Natural killer cell (primary cell): ENCODE data around the gene TSSK2. TPM values are rescaled to one million over a fixed set of nuclear protein-coding genes. Genes with fewer than 3 reads are reported as not detected.

Experiments used
- ATAC-seq, 3 donors: fragments of 150-1000 bp in 2 of 3; fragments of 200-7000 bp in 1 of 3; cut with Tn5 transposase; 1 replicate in 1 of 3; 2 replicates in 2 of 3; pipeline ENCODE4 v1.10.0; 2021; ENCODE audit warnings: mild to moderate bottlenecking in 2 of 3, moderate library complexity in 2 of 3
- DNase-seq, 2 donors: peaks; one replicate each; pipeline versions ENCODE4 v3.0.0 to v3.0.0-alpha.2; 2013 to 2021; ENCODE audit warnings: mixed read lengths in 1 of 2
- H3K27ac ChIP-seq: one replicate; pipeline ENCODE4 v1.5.1; 2013; ENCODE audit warnings: mild to moderate bottlenecking, low read length
- H3K27me3 ChIP-seq: one replicate; pipeline ENCODE4 v1.6.1; 2013; ENCODE audit warnings: low read length; ENCODE audit not compliant: control insufficient read depth, insufficient read depth
- H3K36me3 ChIP-seq: one replicate; pipeline ENCODE4 v1.6.1; 2013; ENCODE audit warnings: low read length; ENCODE audit not compliant: control insufficient read depth, insufficient read depth
- H3K4me1 ChIP-seq: one replicate; pipeline ENCODE4 v1.6.1; 2013; ENCODE audit warnings: low read length; ENCODE audit not compliant: control insufficient read depth, insufficient read depth
- H3K4me3 ChIP-seq: one replicate; pipeline ENCODE4 v1.5.1; 2013; ENCODE audit warnings: low read length
- H3K9me3 ChIP-seq: one replicate; pipeline ENCODE4 v1.6.1; 2013; ENCODE audit warnings: low read length; ENCODE audit not compliant: control insufficient read depth, insufficient read depth
- H3K27ac Mint-ChIP-seq, 2 donors: one replicate each; pipeline ENCODE4 v1.8.0; 2022; ENCODE audit warnings: mild to moderate bottlenecking in 2 of 2, mixed read lengths in 2 of 2, moderate library complexity in 1 of 2
- H3K27me3 Mint-ChIP-seq, 2 donors: one replicate each; pipeline ENCODE4 v1.8.0; 2022; ENCODE audit warnings: low read depth in 2 of 2, mixed read lengths in 2 of 2
- H3K36me3 Mint-ChIP-seq: one replicate; pipeline ENCODE4 v1.8.0; 2022; ENCODE audit warnings: mixed read lengths
- H3K4me1 Mint-ChIP-seq, 2 donors: one replicate each; pipeline ENCODE4 v1.8.0; 2022; ENCODE audit warnings: mixed read lengths in 2 of 2
- H3K4me3 Mint-ChIP-seq: one replicate; pipeline ENCODE4 v1.8.0; 2022; ENCODE audit warnings: mild to moderate bottlenecking, moderate library complexity, mixed read lengths
- H3K9me3 Mint-ChIP-seq, 2 donors: one replicate each; pipeline ENCODE4 v1.8.0; 2022; ENCODE audit warnings: mixed read lengths in 2 of 2
- WGBS: methylation state at CpG from one replicate; pipeline ENCODE4 v1.1.7; 2013; ENCODE audit warnings: missing lambda C conversion rate; ENCODE audit not compliant: insufficient coverage; 5-methylcytosine and 5-hydroxymethylcytosine counted together
- intact Hi-C: fragments of 100-400 bp; cut with micrococcal nuclease; formaldehyde crosslinking; loops from one replicate; pipeline ENCODE4 v1.14.2; 2022
- total RNA-seq, 4 donors: library from RNA; stranded (reverse); fragments of 120-200 nt in 1 of 4; gene quantifications; one replicate each; pipeline versions ENCODE4 v1.2.3 to v1.2.4, GENCODE V29; 2013 to 2022
- TF ChIP-seq, protein P1 (sequence below): fragments of 200-600 bp; IDR thresholded peaks from one replicate; pipeline ENCODE4 v1.8.0; 2022; ENCODE audit warnings: antibody characterized with exemption

TSSK2 gene
- total RNA-seq, 3 donors from 2014 or later (not counting 1 experiment from before 2014, with no cell fraction given), result not detected

DNA sequence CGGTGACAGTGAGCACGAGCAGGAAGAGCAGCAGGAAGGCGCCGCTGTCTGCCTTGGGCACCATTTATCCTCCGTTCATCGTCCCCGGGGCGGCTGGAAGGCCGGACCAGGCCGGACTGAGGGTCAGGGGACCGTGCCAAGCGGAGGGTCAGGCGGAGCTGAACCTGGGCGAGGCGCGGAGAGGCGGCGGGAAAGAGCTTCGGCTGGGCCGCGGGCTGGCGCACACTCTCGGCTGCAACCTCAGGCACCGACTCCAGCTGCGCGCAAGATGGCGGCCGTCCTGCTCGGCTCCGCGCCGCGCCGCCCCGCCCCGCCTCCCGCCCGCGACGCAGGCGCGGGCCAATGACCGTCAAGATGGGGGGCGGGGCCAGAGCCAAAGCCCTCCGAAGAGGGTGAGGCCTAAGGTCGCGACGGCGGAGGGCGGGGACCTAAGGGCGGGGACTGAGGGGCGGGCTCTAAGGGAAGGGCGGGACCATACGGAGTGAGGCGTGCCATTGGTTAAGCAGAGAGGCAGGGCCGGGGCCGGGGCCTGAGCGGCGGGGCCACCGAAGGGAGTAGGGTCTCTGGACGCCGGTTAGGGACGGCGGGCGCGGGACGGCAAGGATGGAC lies 8.9 kb upstream of the TSSK2 start, which contains the start of gene DGCR2:
DGCR2 (minus strand) TSS at position 270 of the 609 bp plus-strand sequence; CDS start at position 64, 206 bp downstream.
- H3K4me1 Mint-ChIP-seq, result peaks cover 36 to 43% of the 10 kb centered on the region in 2 donors
- H3K9me3 Mint-ChIP-seq, result no peaks in the 10 kb centered on the region
- H3K27ac Mint-ChIP-seq, result peak within 1 kb of the TSS; percentile 63 to 90
- peak; percentile 95 to 99 (median 96) for ATAC-seq
- TF ChIP-seq, protein P1, sequence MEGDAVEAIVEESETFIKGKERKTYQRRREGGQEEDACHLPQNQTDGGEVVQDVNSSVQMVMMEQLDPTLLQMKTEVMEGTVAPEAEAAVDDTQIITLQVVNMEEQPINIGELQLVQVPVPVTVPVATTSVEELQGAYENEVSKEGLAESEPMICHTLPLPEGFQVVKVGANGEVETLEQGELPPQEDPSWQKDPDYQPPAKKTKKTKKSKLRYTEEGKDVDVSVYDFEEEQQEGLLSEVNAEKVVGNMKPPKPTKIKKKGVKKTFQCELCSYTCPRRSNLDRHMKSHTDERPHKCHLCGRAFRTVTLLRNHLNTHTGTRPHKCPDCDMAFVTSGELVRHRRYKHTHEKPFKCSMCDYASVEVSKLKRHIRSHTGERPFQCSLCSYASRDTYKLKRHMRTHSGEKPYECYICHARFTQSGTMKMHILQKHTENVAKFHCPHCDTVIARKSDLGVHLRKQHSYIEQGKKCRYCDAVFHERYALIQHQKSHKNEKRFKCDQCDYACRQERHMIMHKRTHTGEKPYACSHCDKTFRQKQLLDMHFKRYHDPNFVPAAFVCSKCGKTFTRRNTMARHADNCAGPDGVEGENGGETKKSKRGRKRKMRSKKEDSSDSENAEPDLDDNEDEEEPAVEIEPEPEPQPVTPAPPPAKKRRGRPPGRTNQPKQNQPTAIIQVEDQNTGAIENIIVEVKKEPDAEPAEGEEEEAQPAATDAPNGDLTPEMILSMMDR, result no peak
- under 1% methylated on average over 67 of the region's 67 CpGs for WGBS
- H3K27ac ChIP-seq, result peak within 1 kb of the TSS; percentile 77
- no peaks in the 10 kb centered on the region for H3K36me3 Mint-ChIP-seq
- H3K9me3 ChIP-seq, result no peaks in the 10 kb centered on the region
- H3K4me3 ChIP-seq, result peak within 1 kb of the TSS; percentile 93
- intact Hi-C loops, result loop anchor here (1.0 to 10.0 kb wide), 6 partner anchors 13 to 355 kb away; partner anchors contain the start of genes CDC45, CLTCL1, ESS2 and HIRA
- peaks cover 49% of the 10 kb centered on the region for H3K4me1 ChIP-seq
- no peaks in the 10 kb centered on the region for H3K27me3 ChIP-seq
- peak within 1 kb of the TSS; percentile 88 for H3K4me3 Mint-ChIP-seq
- H3K36me3 ChIP-seq, result no peaks in the 10 kb centered on the region
- DNase-seq, result peak; percentile 92 to 98
- H3K27me3 Mint-ChIP-seq, result no peaks in the 10 kb centered on the region

DNA sequence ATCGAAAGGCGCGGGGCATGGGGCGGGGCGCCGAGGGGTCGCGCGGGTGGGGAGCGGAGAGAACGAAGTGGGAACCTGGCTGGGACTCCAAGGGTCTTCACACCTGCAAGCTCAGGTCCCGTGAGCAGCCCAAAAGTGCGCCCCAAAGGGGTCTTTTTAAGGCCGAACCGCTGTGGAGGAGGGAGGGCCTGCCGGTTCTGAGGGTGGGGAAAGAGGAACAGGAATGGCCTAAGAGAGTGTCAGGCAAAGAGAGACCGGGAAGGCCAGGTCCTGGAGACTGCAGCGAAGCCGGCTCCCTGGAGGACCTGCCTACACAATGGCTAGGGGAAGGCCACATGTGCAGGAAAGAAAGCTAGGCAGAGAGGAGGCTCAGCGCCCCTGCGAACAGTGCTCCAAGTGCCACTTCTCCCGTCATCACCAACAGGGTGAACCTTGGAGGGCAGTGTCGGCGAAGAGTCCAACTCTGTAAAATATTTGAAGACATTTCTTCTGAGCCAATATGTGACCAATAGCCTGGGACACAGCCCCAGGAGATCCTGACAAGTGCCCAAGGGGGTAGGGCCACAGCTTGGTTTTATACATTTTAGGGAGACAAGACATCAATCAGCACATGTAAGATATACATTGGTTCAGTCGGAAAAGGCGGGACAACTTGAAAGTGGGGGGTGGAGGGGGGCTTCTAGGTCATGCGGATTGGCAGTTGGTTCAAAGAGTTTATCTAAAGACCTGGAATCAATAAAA lies 8.2 kb upstream of the TSSK2 start:
- Histone ChIP-seq H3K36me3 (no peaks in the 10 kb centered on the region), H3K4me1 (peaks cover 43% of the 10 kb centered on the region), H3K27ac (peak overlapping the region; percentile 35), H3K4me3 (peak overlapping the region; percentile 47), H3K27me3 (no peaks in the 10 kb centered on the region), H3K9me3 (no peaks in the 10 kb centered on the region)
- DNase-seq, result no peak
- Mint-ChIP-seq H3K36me3 (no peaks in the 10 kb centered on the region), H3K27me3 (no peaks in the 10 kb centered on the region), H3K27ac (peak overlapping the region in 1 of 2 donors; percentile 90), H3K4me3 (peak overlapping the region; percentile 84), H3K9me3 (no peaks in the 10 kb centered on the region), H3K4me1 (peaks cover 29 to 39% of the 10 kb centered on the region in 2 donors)
- 25% methylated on average over 27 of the region's 27 CpGs for WGBS
- ATAC-seq, result no peak
- TF ChIP-seq, protein P1, result no peak
- intact Hi-C loops, result loop anchor here (1.0 to 10.0 kb wide), 6 partner anchors 14 to 354 kb away; partner anchors contain the start of genes CDC45, CLTCL1, ESS2 and HIRA

DNA sequence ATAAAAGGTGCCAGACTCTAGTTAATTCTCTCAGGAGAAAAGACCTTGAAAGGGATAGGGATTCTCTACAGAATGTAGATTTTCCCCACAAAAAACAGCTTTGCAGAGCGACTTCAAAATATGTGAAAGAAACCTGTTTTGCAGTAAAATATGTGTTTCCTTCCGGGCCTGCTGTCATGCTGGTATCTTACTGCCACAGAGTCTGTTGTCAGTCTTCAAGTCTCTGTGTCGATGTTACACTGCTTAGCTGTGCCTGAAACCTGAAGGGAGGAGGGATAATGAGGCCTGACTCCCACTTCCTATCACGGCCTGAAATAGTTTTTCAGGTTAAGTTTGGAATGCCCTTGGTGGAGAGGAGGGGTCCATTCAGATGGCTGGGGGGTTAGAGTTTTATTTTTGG lies 7.2 kb upstream of the TSSK2 start:
- no peaks in the 10 kb centered on the region for H3K27me3 Mint-ChIP-seq
- Histone ChIP-seq H3K27ac (no peak overlapping the region), H3K4me3 (no peak overlapping the region), H3K4me1 (peaks cover 33% of the 10 kb centered on the region), H3K27me3 (no peaks in the 10 kb centered on the region), H3K9me3 (no peaks in the 10 kb centered on the region), H3K36me3 (no peaks in the 10 kb centered on the region)
- H3K9me3 Mint-ChIP-seq, result no peaks in the 10 kb centered on the region
- no peak overlapping the region for H3K4me3 Mint-ChIP-seq
- no peak overlapping the region for H3K27ac Mint-ChIP-seq
- 93% methylated on average over 4 of the region's 4 CpGs for WGBS
- intact Hi-C loops, result loop anchor here (2.0 to 10.0 kb wide), 4 partner anchors 55 to 353 kb away; partner anchors contain the start of genes CDC45, CLTCL1, HIRA and MRPL40
- DNase-seq (no peak), ATAC-seq (no peak)
- no peaks in the 10 kb centered on the region for H3K36me3 Mint-ChIP-seq
- TF ChIP-seq, protein P1, result no peak
- H3K4me1 Mint-ChIP-seq, result peaks cover 27 to 34% of the 10 kb centered on the region in 2 donors
